PC-3 (cell line): ENCODE results near the gene SLC22A1. TPM values are rescaled to one million over a fixed set of nuclear protein-coding genes. Genes with fewer than 3 reads are reported as not detected.

ENCODE experiments used
- ATAC-seq: fragments of 200-7000 bp; cut with Tn5 transposase; 2 replicates; pipeline ENCODE4 v1.9.1; 2020; ENCODE audit warnings: mild to moderate bottlenecking, moderate library complexity
- BruUV-seq: library from RNA; stranded (reverse); fragments of 400-500 nt; replicated peaks from 2 replicates; lab custom pipeline; 2021; lab: Mats Ljungman, UMichigan
- CTCF ChIA-PET: fragments of 300-600 bp; sonication (Branson Sonifier 250); formaldehyde crosslinking; loops from one replicate; lab custom pipeline; 2022; ENCODE audit warnings: antibody characterized with exemption; lab: Charles Lee
- POLR2A ChIA-PET: fragments of 300-600 bp; sonication (Branson Sonifier 250); formaldehyde crosslinking; loops from one replicate; lab custom pipeline; 2022; ENCODE audit warnings: antibody characterized with exemption; ENCODE audit not compliant: unreplicated experiment; lab: Charles Lee
- DNase-seq: peaks from one replicate; pipeline ENCODE4 v3.0.0-alpha.2; 2015
- H2AFZ ChIP-seq: fragments of 300-600 bp; sonication (generic); 2 replicates; pipeline ENCODE4 v1.6.0; 2016; ENCODE audit warnings: antibody characterized with exemption, low read length
- H3F3A ChIP-seq: fragments of 300-600 bp; sonication (generic); one replicate; pipeline ENCODE4 v1.6.0; 2017; ENCODE audit warnings: antibody characterized with exemption, low read length, control low read depth, mild to moderate bottlenecking; ENCODE audit not compliant: unreplicated experiment
- H3K27ac ChIP-seq: fragments of 300-600 bp; sonication (generic); 2 replicates; pipeline ENCODE4 v1.5.1; 2016; ENCODE audit warnings: mild to moderate bottlenecking, low read length
- H3K27me3 ChIP-seq: fragments of 300-600 bp; sonication (generic); 2 replicates; pipeline ENCODE4 v1.6.1; 2016; ENCODE audit warnings: low read length, mixed read lengths
- H3K36me3 ChIP-seq: fragments of 300-600 bp; sonication (generic); 2 replicates; pipeline ENCODE4 v1.6.1; 2016; ENCODE audit warnings: low read depth, mixed run types, low read length, mixed read lengths
- H3K4me1 ChIP-seq: fragments of 300-600 bp; sonication (generic); 2 replicates; pipeline ENCODE4 v1.5.1; 2016; ENCODE audit warnings: low read length; ENCODE audit not compliant: insufficient read depth
- H3K4me2 ChIP-seq: fragments of 300-600 bp; sonication (generic); 2 replicates; pipeline ENCODE4 v1.6.0; 2016; ENCODE audit warnings: low read length
- H3K4me3 ChIP-seq: fragments of 300-600 bp; sonication (generic); 2 replicates; pipeline ENCODE4 v1.5.1; 2016; ENCODE audit warnings: mild to moderate bottlenecking, low read length, mixed read lengths
- H3K79me2 ChIP-seq: fragments of 300-600 bp; sonication (generic); 2 replicates; pipeline ENCODE4 v1.6.1; 2017; ENCODE audit warnings: low read length, mixed read lengths
- H3K9ac ChIP-seq: fragments of 300-600 bp; sonication (generic); 2 replicates; pipeline ENCODE4 v1.6.0; 2016; ENCODE audit warnings: mild to moderate bottlenecking, low read length
- H3K9me2 ChIP-seq: fragments of 300-600 bp; sonication (generic); replicated peaks from 2 replicates; pipeline ENCODE4 v1.6.1; 2016; ENCODE audit warnings: mixed run types, low read length, mixed read lengths
- H3K9me3 ChIP-seq: fragments of 300-600 bp; sonication (generic); 2 replicates; pipeline ENCODE4 v1.6.1; 2016; ENCODE audit warnings: low read length, mixed read lengths
- H4K20me1 ChIP-seq: fragments of 300-600 bp; sonication (generic); 2 replicates; pipeline ENCODE4 v1.6.1; 2016; ENCODE audit warnings: low read length, mixed read lengths
- EZH2 ChIP-seq: fragments of 300-600 bp; sonication (generic); IDR thresholded peaks from one replicate; pipeline ENCODE4 v1.6.1; 2017; ENCODE audit warnings: antibody characterized with exemption, mild to moderate bottlenecking, low read length; ENCODE audit not compliant: unreplicated experiment
- EZH2phosphoT487 ChIP-seq: fragments of 300-600 bp; sonication (generic); IDR thresholded peaks from 2 replicates; pipeline ENCODE4 v1.6.1; 2018; ENCODE audit warnings: mild to moderate bottlenecking, antibody characterized with exemption, low read length, borderline replicate concordance
- intact Hi-C: fragments of 100-400 bp; cut with micrococcal nuclease; formaldehyde crosslinking; loops from 2 replicates; pipeline ENCODE4 v1.9.0; 2023
- total RNA-seq: library from RNA; depleted of rRNA; stranded (reverse); fragments of >200 nt; gene quantifications from 2 replicates; pipeline ENCODE4 v1.2.3, GENCODE V29; 2014
- TF ChIP-seq, protein P1 (sequence below): fragments of 300-600 bp; sonication (generic); conservative IDR thresholded peaks from 2 replicates; pipeline ENCODE4 v1.5.1; 2017; ENCODE audit warnings: antibody characterized with exemption, low read depth, mild to moderate bottlenecking, low read length

SLC22A1 gene
- total RNA-seq, 1 experiment from 2014 or later, result 10.2 TPM

DNA sequence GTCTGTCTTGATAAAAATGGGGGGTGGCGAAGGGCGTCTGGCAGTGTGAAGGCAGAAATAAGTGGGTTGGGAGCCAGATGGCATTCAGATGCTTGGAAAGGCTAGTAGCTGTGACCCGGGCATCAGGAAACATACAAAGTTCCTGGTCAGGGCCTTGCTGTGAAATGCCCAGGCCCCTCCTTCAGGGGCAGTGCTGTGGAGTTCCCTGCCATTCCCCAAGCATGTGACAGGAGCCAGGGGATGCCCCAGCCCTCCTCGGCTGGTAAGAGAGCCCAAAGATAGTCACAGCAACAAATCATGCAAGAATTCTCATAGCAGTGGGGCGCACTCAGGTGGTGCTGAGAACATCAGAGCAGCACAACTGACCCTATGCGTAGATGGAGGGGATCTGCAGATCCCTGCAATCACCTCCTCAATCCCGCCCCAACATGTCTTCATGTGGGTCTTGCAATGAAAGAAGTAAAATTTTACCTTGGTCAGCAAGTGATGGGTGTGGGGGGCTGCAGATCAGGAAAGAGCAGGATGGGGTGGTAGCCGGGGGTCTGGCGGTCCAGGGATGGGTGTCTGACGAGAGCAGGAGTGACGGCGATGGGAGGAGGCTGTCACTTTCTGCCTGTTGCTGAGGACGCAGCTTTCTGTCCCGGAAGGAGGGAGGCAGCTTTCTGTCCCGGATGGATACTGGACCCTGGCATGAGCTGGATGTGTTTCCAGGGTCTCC is 39.5 kb downstream of the SLC22A1 start:
- ATAC-seq (no peak), DNase-seq (no peak)
- H3K9me3 ChIP-seq, result no peaks in the 10 kb centered on the region
- H3K79me2 ChIP-seq, result no peaks in the 10 kb centered on the region
- H3K36me3 ChIP-seq, result no peaks in the 10 kb centered on the region
- no peak overlapping the region for H3K27ac ChIP-seq
- no peak overlapping the region for H3K4me3 ChIP-seq
- no peaks in the 10 kb centered on the region for H4K20me1 ChIP-seq
- H3K4me1 ChIP-seq, result peaks cover 6% of the 10 kb centered on the region; the same call in 1 of the 2 replicates
- H3K4me2 ChIP-seq, result no peak overlapping the region
- no TSS peak for BruUV-seq
- H2AFZ ChIP-seq, result no peak overlapping the region
- intact Hi-C loops, result loop anchor here (1.0 kb wide), 1 partner anchor 23 kb away; no protein-coding TSS in a partner anchor
- H3K27me3 ChIP-seq, result no peaks in the 10 kb centered on the region
- POLR2A ChIA-PET, result no interaction called here
- no peaks in the 10 kb centered on the region for H3F3A ChIP-seq
- TF ChIP-seq EZH2, result no peak
- no peak for TF ChIP-seq EZH2phosphoT487
- TF ChIP-seq, protein P1, sequence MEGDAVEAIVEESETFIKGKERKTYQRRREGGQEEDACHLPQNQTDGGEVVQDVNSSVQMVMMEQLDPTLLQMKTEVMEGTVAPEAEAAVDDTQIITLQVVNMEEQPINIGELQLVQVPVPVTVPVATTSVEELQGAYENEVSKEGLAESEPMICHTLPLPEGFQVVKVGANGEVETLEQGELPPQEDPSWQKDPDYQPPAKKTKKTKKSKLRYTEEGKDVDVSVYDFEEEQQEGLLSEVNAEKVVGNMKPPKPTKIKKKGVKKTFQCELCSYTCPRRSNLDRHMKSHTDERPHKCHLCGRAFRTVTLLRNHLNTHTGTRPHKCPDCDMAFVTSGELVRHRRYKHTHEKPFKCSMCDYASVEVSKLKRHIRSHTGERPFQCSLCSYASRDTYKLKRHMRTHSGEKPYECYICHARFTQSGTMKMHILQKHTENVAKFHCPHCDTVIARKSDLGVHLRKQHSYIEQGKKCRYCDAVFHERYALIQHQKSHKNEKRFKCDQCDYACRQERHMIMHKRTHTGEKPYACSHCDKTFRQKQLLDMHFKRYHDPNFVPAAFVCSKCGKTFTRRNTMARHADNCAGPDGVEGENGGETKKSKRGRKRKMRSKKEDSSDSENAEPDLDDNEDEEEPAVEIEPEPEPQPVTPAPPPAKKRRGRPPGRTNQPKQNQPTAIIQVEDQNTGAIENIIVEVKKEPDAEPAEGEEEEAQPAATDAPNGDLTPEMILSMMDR, result no peak
- H3K9me2 ChIP-seq, result no peaks in the 10 kb centered on the region
- CTCF ChIA-PET, result no interaction called here
- no peak overlapping the region for H3K9ac ChIP-seq

DNA sequence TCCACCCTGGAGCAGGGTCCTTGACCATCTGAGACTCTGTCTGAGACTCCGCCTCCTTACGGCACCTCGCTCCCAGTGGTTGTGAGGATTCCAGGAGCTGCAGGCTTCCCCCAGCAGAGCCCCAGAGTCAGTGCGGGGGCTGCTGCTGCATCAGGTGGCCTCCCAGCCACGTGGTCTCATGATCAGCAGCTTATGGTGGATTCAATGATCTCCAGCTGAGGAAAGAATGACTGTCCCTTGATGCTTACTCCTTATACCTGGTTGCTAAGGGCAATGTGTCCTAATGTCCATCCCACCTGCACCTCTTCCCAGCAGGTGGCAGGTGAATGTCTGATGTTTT is 40.0 kb downstream of the SLC22A1 start:
- no peaks in the 10 kb centered on the region for H4K20me1 ChIP-seq
- H3K9ac ChIP-seq, result no peak overlapping the region
- H3K4me2 ChIP-seq, result no peak overlapping the region
- no peaks in the 10 kb centered on the region for H3F3A ChIP-seq
- H3K27ac ChIP-seq, result no peak overlapping the region
- ChIA-PET CTCF (no interaction called here), POLR2A (no interaction called here)
- BruUV-seq, result no TSS peak
- H2AFZ ChIP-seq, result no peak overlapping the region
- no peaks in the 10 kb centered on the region for H3K36me3 ChIP-seq
- H3K9me3 ChIP-seq, result no peaks in the 10 kb centered on the region
- H3K27me3 ChIP-seq, result no peaks in the 10 kb centered on the region
- H3K4me3 ChIP-seq, result no peak overlapping the region
- intact Hi-C loops, result no loop called here
- TF ChIP-seq, protein P1, result no peak
- TF ChIP-seq EZH2phosphoT487, result no peak
- no peak for TF ChIP-seq EZH2
- ATAC-seq, result no peak
- peaks cover 6% of the 10 kb centered on the region; the same call in 1 of the 2 replicates for H3K4me1 ChIP-seq
- DNase-seq, result no peak
- H3K79me2 ChIP-seq, result no peaks in the 10 kb centered on the region
- no peaks in the 10 kb centered on the region for H3K9me2 ChIP-seq

DNA sequence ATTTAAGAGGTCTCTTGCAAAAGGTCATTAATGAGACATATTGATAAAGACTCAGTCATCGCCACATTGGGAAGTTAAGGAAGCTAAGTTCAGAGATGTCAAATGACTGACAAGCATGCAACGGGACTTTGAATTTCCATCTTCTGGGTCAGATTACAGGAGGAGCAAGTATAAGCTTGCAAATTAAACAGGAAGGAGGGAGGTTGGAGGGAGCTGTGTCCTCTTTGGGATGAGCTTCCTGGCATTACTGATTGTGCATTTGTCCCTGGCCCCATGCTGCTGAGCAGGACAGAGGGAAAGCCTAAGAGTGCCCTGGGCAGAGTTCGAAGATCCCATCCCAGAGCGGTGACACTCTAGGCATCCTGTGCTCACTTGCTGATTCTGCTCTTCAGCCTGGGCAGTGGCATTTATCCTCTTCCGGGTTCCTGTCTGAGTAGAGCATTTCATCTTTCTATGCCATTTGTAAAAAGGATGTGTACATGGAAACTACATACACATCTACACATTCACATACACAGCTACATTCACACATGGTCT is 40.5 kb downstream of the SLC22A1 start:
- H3K4me2 ChIP-seq, result no peak overlapping the region
- H3K27me3 ChIP-seq, result no peaks in the 10 kb centered on the region
- no peak overlapping the region for H3K9ac ChIP-seq
- ChIA-PET CTCF (no interaction called here), POLR2A (no interaction called here)
- H4K20me1 ChIP-seq, result no peaks in the 10 kb centered on the region
- H2AFZ ChIP-seq, result no peak overlapping the region
- no peak overlapping the region for H3K4me3 ChIP-seq
- no peaks in the 10 kb centered on the region for H3K36me3 ChIP-seq
- TF ChIP-seq, protein P1, result no peak
- no peak for TF ChIP-seq EZH2
- no peak for TF ChIP-seq EZH2phosphoT487
- no peaks in the 10 kb centered on the region for H3F3A ChIP-seq
- no peaks in the 10 kb centered on the region for H3K79me2 ChIP-seq
- peaks cover 6% of the 10 kb centered on the region; the same call in 1 of the 2 replicates for H3K4me1 ChIP-seq
- no peaks in the 10 kb centered on the region for H3K9me3 ChIP-seq
- no peaks in the 10 kb centered on the region for H3K9me2 ChIP-seq
- DNase-seq (no peak), ATAC-seq (no peak)
- no peak overlapping the region for H3K27ac ChIP-seq
- intact Hi-C loops, result no loop called here
- no TSS peak for BruUV-seq
